Measurements from ENCODE around the gene GMCL1.
"Not testable (repeated sequence)": the region's sequence is repeated elsewhere in the genome, so short reads cannot be mapped to it uniquely, and the experiment has no call there.

The GMCL1 gene

GRCh38 chr2:69807821-69808540 lies 21.5 kb upstream of the GMCL1 start:
- DNase-seq (ENCODE audit: low spot score), result no peak

DNA sequence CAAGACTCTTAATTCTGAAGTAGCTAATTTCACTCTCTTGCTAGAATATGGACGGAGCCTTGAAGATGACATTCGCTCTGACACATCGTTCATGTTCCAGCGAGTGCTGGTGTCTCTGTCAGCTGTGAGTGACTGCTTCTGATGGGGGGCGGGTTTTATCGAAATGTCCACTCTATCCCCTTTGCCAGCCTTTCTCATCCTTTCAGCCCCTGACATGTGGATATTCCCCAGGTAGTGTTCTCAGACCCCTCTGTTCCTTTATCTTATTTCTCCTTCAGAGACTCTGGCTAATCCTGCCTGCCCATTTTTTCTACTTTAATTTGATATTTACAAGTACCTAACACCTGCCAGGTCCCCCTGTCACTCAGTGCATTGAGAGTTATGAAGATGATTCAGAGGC lies 18.9 kb upstream of the GMCL1 start:
- no peak for DNase-seq (ENCODE audit: low spot score)

DNA sequence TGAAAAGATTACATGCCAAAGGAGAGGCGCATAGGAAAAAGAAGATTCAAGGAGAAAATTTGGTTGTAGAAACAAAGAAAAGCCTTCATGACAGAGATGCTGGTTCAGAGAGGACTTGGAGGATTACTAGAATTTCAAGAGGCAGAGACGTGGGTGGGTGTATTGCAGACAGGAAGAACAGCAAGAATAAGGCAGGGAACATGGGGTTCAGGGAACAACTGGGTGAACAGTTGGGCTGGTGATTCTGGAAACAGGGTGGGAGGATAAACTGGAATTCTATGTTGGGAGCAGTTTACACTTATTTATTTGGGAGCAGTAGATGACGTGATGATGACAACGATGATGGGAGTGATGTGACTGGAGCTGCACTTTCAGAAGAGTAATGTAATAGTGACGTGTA lies 18.4 kb upstream of the GMCL1 start:
- DNase-seq (ENCODE audit: low spot score), result no peak

- no peak for DNase-seq (ENCODE audit: low spot score)
Observed at GRCh38 chr2:69811591-69811990, 17.9 kb upstream of the GMCL1 start.

DNA sequence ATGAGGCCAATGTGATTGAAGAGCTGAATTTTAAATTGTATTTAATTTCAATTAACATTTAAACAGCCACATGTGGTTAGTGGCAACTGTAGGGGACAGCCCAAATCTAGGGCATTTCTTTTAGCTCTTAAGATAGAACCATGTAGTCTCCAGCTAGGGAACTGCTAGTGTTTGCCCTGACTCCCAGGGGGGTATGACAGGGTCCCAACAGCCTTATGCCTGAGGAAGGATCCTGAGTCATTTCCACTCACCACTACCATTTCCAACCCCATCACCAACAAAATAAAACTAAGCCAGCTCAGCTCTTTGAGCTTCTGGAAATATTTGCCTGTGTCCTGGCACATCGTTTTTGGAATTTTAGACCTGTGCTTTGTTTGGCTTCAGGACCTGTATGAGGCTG lies 13.7 kb upstream of the GMCL1 start:
- peak; percentile 6 for DNase-seq (ENCODE audit: low spot score)

DNA sequence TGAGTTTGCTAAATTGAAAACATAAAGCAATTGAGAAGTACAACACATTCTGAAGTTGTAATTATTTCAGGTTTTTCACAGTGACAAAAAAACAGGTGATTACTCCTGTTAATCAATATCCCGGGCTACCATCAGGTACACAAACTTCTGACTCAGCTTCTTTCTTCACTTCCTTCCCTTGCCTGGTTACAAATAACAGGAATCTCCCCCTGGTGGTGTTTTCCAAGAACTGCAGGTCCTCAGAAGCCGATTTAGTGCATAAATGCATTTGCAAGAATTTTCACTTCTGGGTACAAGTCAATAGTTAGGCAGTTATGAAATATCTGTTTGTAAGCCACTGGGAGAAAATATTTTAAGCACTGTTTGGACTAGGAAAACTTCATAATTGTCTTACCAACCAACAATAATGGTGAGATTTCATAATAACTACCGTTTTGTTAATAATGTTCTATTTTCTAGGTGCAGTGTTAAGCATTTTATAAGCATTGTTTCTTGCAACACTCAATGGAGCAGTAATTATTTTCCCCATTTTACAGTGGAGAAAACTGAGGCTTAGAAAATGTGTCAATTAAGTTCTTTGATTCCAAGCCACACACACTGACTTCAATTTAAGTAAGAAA lies 12.4 kb upstream of the GMCL1 start:
- peak; percentile 37 for DNase-seq (ENCODE audit: low spot score)

- no peak for DNase-seq (ENCODE audit: low spot score)
Observed at GRCh38 chr2:69817729-69818501, 11.5 kb upstream of the GMCL1 start.

DNA sequence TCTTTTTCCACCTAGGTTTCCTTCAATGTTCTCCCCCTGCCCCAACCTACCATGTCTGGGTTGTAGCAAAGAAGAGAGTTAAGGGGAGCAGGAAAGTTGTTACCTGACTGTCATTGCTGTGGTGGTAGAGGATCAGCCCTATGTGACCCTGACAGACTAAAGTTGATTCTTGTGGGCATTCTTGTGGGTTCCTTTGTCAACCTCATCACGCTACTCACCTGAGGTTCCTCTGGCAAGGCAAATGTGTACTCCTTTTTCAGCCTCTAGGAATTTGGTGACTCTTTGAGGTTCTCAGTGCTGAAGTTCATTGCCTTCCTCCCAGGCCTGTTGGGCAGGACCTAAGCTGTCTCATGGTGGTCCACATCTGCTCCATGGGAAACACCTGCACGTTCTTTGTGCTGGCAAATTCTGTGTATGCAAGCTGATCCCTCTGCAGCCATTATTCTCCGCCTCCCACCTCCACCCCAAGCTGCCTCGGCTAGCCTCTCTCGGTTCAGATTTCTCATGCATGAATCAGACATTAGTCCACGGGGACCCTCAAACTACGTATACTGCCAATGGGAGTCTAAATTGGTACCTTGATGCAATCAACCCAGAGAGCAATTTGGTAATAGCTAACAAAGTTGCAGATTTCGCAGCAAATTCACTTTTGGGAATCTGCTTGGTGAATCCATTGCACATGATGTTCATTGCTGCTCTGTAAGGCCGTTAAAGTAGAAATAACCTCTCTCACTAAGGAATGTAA lies 1.5 kb upstream of the GMCL1 start:
- DNase-seq (ENCODE audit: low spot score), result no peak

DNA sequence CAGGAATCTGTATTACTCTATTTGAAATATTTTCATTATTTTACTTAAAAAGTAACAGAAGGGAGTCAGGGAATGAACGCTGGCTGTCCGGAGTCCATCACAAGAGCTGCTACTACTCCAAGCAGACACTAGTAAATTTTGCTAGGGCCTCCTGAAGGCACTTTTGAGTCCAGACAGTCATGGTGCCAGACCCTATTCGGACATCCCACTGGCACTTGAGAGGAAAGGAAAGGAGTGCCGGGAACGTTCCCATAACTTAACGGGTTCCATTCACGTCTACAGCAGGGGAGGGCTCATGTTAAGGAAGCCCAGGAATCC lies 563 bp upstream of the GMCL1 start:
- DNase-seq (ENCODE audit: low spot score), result no peak

DNA sequence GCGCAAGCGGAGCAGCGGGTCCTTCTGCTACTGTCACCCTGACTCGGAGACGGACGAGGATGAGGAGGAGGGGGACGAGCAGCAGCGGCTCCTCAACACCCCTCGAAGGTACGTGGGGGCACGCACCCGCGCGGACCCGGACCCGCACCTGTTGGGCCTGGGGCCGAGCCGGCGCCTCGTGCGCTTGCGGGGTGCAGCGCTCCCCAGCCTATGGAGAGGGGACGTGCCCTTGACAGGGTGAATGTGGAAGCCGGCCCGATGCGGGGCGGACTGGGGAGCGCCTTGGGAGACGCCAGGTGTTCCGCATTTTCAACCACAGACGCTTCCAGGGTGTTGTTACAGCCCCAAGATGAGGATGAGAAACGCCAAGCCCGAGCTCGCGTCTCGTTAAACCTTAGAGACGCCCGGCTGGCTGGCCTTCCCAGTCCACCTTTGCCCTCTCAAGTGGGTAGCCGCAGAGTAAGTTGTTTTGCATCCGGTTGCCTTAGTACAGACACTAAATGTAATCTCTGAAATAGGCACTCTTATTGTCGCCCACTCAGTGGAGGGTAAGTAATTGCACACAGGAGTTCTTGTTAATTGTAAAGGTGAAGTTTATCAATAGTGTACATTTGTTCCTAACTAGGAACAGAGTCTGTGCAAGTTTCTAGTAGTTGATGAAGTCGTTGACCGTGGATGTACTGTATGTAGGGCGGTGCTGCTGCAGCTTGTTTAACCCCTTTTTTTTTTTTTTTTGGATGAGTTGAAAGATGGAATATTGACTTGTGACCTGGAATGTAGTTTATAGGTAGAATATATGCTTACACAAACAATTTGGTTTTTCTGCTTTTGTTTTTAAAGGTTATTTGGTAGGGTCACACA lies 815 bp downstream of the GMCL1 start:
- peak; percentile 12 for DNase-seq (ENCODE audit: low spot score)

- not testable (repeated sequence) for DNase-seq (ENCODE audit: low spot score)
Observed at GRCh38 chr2:69830906-69831241, 1.4 kb downstream of the GMCL1 start.

- DNase-seq (ENCODE audit: low spot score), result no peak
Observed at GRCh38 chr2:69831354-69831905, 2.0 kb downstream of the GMCL1 start.

- no peak for DNase-seq (ENCODE audit: low spot score)
Observed at GRCh38 chr2:69833752-69834151, 4.3 kb downstream of the GMCL1 start.

GRCh38 chr2:69835666-69836065 lies 6.2 kb downstream of the GMCL1 start:
- no peak for DNase-seq (ENCODE audit: low spot score)

GRCh38 chr2:69836316-69836715 lies 6.9 kb downstream of the GMCL1 start:
- DNase-seq (ENCODE audit: low spot score), result no peak

GRCh38 chr2:69837533-69837932 lies 8.1 kb downstream of the GMCL1 start:
- DNase-seq (ENCODE audit: low spot score), result no peak

- no peak for DNase-seq (ENCODE audit: low spot score)
Observed at GRCh38 chr2:69843993-69844392, 14.5 kb downstream of the GMCL1 start.

- no peak for DNase-seq (ENCODE audit: low spot score)
Observed at GRCh38 chr2:69844560-69844959, 15.1 kb downstream of the GMCL1 start.

- DNase-seq (ENCODE audit: low spot score), result no peak
Observed at GRCh38 chr2:69846182-69847067, 17.0 kb downstream of the GMCL1 start.

- DNase-seq (ENCODE audit: low spot score), result no peak
Observed at GRCh38 chr2:69847068-69847828, 17.8 kb downstream of the GMCL1 start.
